OCI-LY7 (cell line): ENCODE data around the gene GSTO1. TPM values are rescaled to one million over a fixed set of nuclear protein-coding genes. Genes with fewer than 3 reads are reported as not detected.

Experiments used
- BruUV-seq: library from RNA; stranded (reverse); fragments of 400-500 nt; replicated peaks from 2 replicates; lab custom pipeline; 2021; lab: Mats Ljungman, UMichigan
- CTCF ChIA-PET: fragments of 300-600 bp; sonication (Branson Sonifier 250); formaldehyde crosslinking; loops from one replicate; lab custom pipeline; 2022; ENCODE audit warnings: antibody characterized with exemption; ENCODE audit not compliant: unreplicated experiment; lab: Charles Lee
- POLR2A ChIA-PET: fragments of 300-600 bp; sonication (Branson Sonifier 250); formaldehyde crosslinking; loops from one replicate; lab custom pipeline; 2022; ENCODE audit warnings: antibody characterized with exemption; lab: Charles Lee
- DNase-seq: peaks from one replicate; pipeline ENCODE4 v3.0.0-alpha.2; 2015; ENCODE audit warnings: low spot score
- H2AFZ ChIP-seq: fragments of 200-600 bp; sonication (generic), shearing (Covaris generic); 2 replicates; pipeline ENCODE4 v1.6.1; 2014; ENCODE audit warnings: mild to moderate bottlenecking, antibody characterized with exemption, low read length, moderate library complexity
- H3K27ac ChIP-seq: fragments of 200-600 bp; sonication (generic); 2 replicates; pipeline ENCODE4 v1.5.1; 2014; ENCODE audit warnings: mixed run types, low read depth, mild to moderate bottlenecking, moderate library complexity, low read length, inconsistent platforms; ENCODE audit not compliant: poor library complexity, severe bottlenecking
- H3K36me3 ChIP-seq: fragments of 200-600 bp; sonication (generic); 2 replicates; pipeline ENCODE4 v1.6.1; 2014; ENCODE audit warnings: mild to moderate bottlenecking, antibody characterized with exemption, low read length, moderate library complexity, mixed read lengths; ENCODE audit not compliant: insufficient read depth
- H3K4me1 ChIP-seq: fragments of 200-600 bp; sonication (generic); 2 replicates; pipeline ENCODE4 v1.5.1; 2014; ENCODE audit warnings: mild to moderate bottlenecking, low read length; ENCODE audit not compliant: insufficient read depth, poor library complexity, severe bottlenecking
- H3K4me2 ChIP-seq: fragments of 200-600 bp; sonication (generic); 2 replicates; pipeline ENCODE4 v1.6.1; 2014; ENCODE audit warnings: mild to moderate bottlenecking, low read length
- H3K4me3 ChIP-seq: fragments of 200-600 bp; sonication (generic); 2 replicates; pipeline ENCODE4 v1.5.1; 2014; ENCODE audit warnings: mild to moderate bottlenecking, low read depth, low read length; ENCODE audit not compliant: poor library complexity, severe bottlenecking
- H3K79me2 ChIP-seq: fragments of 200-600 bp; sonication (generic); 2 replicates; pipeline ENCODE4 v1.6.1; 2016; ENCODE audit warnings: low read depth, mild to moderate bottlenecking, low read length, moderate library complexity, mixed read lengths; ENCODE audit not compliant: insufficient read depth
- H3K9me2 ChIP-seq: fragments of 200-600 bp; sonication (generic); 2 replicates; pipeline ENCODE4 v1.6.1; 2016; ENCODE audit warnings: mild to moderate bottlenecking, low read length, mixed read lengths; ENCODE audit not compliant: insufficient read depth
- H3K9me3 ChIP-seq: fragments of 200-600 bp; sonication (generic); 2 replicates; pipeline ENCODE4 v1.6.1; 2014; ENCODE audit warnings: mild to moderate bottlenecking, mixed run types, low read length, mixed read lengths
- H4K20me1 ChIP-seq: fragments of 200-600 bp; sonication (generic); 2 replicates; pipeline ENCODE4 v1.6.1; 2014; ENCODE audit warnings: mild to moderate bottlenecking, antibody characterized with exemption, low read length, moderate library complexity, mixed read lengths; ENCODE audit not compliant: insufficient read depth
- EZH2phosphoT487 ChIP-seq: fragments of 200-600 bp; sonication (generic); IDR thresholded peaks from 2 replicates; pipeline ENCODE4 v1.6.1; 2018; ENCODE audit warnings: low read depth, borderline replicate concordance, mild to moderate bottlenecking, mixed run types, antibody characterized with exemption, low read length, moderate library complexity, mixed read lengths
- intact Hi-C: fragments of 100-400 bp; cut with micrococcal nuclease; formaldehyde crosslinking; loops from one replicate; pipeline ENCODE4 v1.10.0; 2022; ENCODE audit not compliant: unreplicated experiment
- total RNA-seq, 2 experiments: library from RNA; depleted of rRNA in 1 of 2; stranded (reverse); fragments of >200 nt in 1 of 2; shearing (Covaris generic) in 1 of 2; gene quantifications; 2 replicates each; pipeline ENCODE4 v1.2.3, GENCODE V29; 2014 to 2022
- TF ChIP-seq, protein P1 (sequence below): fragments of 200-600 bp; sonication (generic); conservative IDR thresholded peaks from 2 replicates; pipeline ENCODE4 v1.5.1; 2014; ENCODE audit warnings: mild to moderate bottlenecking, antibody characterized with exemption, low read length, moderate library complexity, mixed read lengths

Gene GSTO1
- total RNA-seq, 2 experiments from 2014 or later, result 1.7 to 27.4 TPM

DNA sequence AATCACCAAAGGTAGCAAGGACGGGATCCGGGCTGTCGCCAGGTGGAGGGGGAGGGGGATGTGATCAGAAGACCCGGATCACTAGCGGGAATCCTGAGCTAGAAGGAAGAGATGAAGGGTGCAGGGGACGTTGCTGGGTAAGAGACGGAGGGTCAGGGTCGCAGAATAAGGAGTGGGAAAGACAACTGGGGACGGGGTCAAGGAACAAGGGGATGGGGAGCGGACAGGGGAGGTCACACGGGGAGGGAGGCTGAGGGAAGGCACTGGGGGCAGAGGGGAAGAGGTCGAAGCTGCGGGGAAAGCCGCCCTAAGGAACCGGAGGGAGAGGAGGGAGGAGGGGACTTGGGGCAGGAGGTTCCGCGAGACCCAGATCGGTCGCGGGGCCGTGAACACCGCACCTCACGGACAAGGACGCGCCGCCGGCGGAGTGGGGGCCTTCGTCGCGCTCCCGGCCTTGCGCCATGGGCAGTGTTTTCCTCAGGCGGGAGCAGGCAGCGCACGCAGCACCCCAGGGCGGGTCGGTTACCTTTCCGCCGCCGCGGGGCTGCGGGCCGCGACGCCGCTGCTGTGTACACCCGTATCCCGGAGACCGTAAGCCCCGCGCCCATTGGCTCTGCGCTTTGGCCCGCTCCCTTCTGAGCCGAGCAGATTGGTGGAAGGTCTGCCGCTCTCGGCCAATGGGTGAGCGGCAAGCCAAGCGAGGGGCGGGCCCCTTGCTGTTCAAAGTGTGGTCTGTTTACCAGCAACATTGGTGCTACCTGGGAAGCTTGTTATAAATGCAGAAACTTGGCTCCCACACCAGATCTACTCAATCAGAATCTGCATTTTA is 22.7 kb upstream of the GSTO1 start, which contains the start of gene CFAP43:
Gene CFAP43 (minus strand): TSS at position 581 of the 829 bp plus-strand sequence. CDS start 118 bp downstream, at position 463.
- Histone ChIP-seq H3K4me2 (peak within 1 kb of the TSS; percentile 27; the same call in 1 of the 2 replicates), H3K36me3 (no peaks in the 10 kb centered on the region), H3K9me3 (peaks cover 17% of the 10 kb centered on the region), H3K4me3 (peak within 1 kb of the TSS; percentile 63), H3K79me2 (no peaks in the 10 kb centered on the region), H2AFZ (peak within 1 kb of the TSS; percentile 54; the same call in 1 of the 2 replicates), H3K27ac (no peak within 1 kb of the TSS), H4K20me1 (no peaks in the 10 kb centered on the region), H3K4me1 (no peaks in the 10 kb centered on the region), H3K9me2 (no peaks in the 10 kb centered on the region)
- BruUV-seq, result no TSS peak
- peak; percentile 61 for DNase-seq
- ChIA-PET CTCF (no interaction called here), POLR2A (interaction anchor here (0.6 to 1.0 kb wide), 2 partner anchors 67 to 105 kb away, joined by 3 read pairs; no protein-coding TSS in a partner anchor)
- TF ChIP-seq EZH2phosphoT487, result no peak
- TF ChIP-seq, protein P1, sequence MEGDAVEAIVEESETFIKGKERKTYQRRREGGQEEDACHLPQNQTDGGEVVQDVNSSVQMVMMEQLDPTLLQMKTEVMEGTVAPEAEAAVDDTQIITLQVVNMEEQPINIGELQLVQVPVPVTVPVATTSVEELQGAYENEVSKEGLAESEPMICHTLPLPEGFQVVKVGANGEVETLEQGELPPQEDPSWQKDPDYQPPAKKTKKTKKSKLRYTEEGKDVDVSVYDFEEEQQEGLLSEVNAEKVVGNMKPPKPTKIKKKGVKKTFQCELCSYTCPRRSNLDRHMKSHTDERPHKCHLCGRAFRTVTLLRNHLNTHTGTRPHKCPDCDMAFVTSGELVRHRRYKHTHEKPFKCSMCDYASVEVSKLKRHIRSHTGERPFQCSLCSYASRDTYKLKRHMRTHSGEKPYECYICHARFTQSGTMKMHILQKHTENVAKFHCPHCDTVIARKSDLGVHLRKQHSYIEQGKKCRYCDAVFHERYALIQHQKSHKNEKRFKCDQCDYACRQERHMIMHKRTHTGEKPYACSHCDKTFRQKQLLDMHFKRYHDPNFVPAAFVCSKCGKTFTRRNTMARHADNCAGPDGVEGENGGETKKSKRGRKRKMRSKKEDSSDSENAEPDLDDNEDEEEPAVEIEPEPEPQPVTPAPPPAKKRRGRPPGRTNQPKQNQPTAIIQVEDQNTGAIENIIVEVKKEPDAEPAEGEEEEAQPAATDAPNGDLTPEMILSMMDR, result no peak
- intact Hi-C loops, result no loop called here

DNA sequence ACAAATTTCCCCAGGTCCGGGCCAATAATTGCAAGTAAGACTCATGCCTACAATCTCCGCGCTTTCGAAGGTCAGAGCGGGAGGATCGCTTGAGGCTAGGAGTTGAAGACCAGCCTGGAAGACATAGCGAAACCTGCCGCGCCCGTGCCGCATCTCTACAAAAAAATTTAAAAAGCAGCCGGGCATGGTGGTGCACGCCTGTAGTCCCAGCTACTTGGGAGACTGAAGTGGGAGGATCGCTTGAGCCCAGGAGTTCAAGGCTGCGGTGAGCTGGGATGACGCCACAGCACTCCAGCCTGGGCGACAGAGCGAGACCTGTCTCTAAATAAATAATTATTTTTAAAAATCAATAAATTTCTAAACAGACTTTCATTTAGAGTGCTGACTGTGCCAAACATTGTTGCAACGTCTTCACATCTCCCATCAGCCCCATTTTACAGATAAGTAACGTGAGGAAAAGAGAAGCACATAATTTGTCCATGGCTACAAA is 22.0 kb upstream of the GSTO1 start:
- H3K4me3 ChIP-seq, result peak overlapping the region; percentile 63
- POLR2A ChIA-PET, result no interaction called here
- no peaks in the 10 kb centered on the region for H4K20me1 ChIP-seq
- DNase-seq, result no peak
- intact Hi-C loops, result no loop called here
- TF ChIP-seq, protein P1, result no peak
- TF ChIP-seq EZH2phosphoT487, result no peak
- peaks cover 17% of the 10 kb centered on the region for H3K9me3 ChIP-seq
- H3K79me2 ChIP-seq, result no peaks in the 10 kb centered on the region
- H3K36me3 ChIP-seq, result no peaks in the 10 kb centered on the region
- peak overlapping the region; percentile 54; the same call in 1 of the 2 replicates for H2AFZ ChIP-seq
- no peak overlapping the region for H3K27ac ChIP-seq
- CTCF ChIA-PET, result no interaction called here
- H3K4me2 ChIP-seq, result peak overlapping the region; percentile 27; the same call in 1 of the 2 replicates
- no TSS peak for BruUV-seq
- H3K4me1 ChIP-seq, result no peaks in the 10 kb centered on the region
- no peaks in the 10 kb centered on the region for H3K9me2 ChIP-seq

DNA sequence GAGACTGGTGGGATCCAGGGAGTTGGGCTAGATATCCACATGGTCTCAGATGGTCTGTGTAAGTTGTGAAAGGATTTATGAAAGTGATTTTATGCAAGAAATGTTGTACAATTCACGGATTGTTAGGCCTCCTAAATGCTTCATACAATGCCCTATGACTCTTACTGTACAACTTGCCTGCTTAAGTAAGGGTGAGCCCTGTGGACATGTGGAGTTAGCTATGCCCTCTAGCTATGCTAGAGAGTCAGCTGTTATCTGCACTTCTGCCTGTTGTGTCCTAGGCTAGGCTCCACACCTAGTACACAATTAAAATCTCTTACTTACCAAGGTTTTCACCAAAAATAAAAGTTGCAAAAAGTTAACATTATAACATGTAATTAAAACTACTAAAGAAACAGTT is 20.9 kb upstream of the GSTO1 start:
- no peak overlapping the region for H3K27ac ChIP-seq
- CTCF ChIA-PET, result no interaction called here
- H3K36me3 ChIP-seq, result no peaks in the 10 kb centered on the region
- H3K9me3 ChIP-seq, result peaks cover 17% of the 10 kb centered on the region
- no peak overlapping the region for H3K4me3 ChIP-seq
- no peaks in the 10 kb centered on the region for H3K9me2 ChIP-seq
- POLR2A ChIA-PET, result no interaction called here
- H3K79me2 ChIP-seq, result no peaks in the 10 kb centered on the region
- no peaks in the 10 kb centered on the region for H4K20me1 ChIP-seq
- no peak for DNase-seq
- no peak for TF ChIP-seq EZH2phosphoT487
- TF ChIP-seq, protein P1, result no peak
- H2AFZ ChIP-seq, result no peak overlapping the region
- H3K4me1 ChIP-seq, result no peaks in the 10 kb centered on the region
- intact Hi-C loops, result no loop called here
- H3K4me2 ChIP-seq, result no peak overlapping the region
- BruUV-seq, result no TSS peak
